HG03520 (cell line): ENCODE results near the gene HDHD3.
"Not testable (repeated sequence)": the region's sequence is repeated elsewhere in the genome, so short reads cannot be mapped to it uniquely, and the experiment has no call there.

Experiments
- ATAC-seq: cut with Tn5 transposase; IDR thresholded peaks from one replicate; pipeline ENCODE4 v1.9.1; 2021; ENCODE audit warnings: mild to moderate bottlenecking, moderate library complexity; ENCODE audit not compliant: unreplicated experiment

The HDHD3 gene

GRCh38 chr9:113390192-113390960 is 13.6 kb upstream of the HDHD3 start:
- no peak for ATAC-seq

GRCh38 chr9:113389451-113389850 is 12.7 kb upstream of the HDHD3 start:
- no peak for ATAC-seq

GRCh38 chr9:113388833-113389232 is 12.0 kb upstream of the HDHD3 start:
- no peak for ATAC-seq

DNA sequence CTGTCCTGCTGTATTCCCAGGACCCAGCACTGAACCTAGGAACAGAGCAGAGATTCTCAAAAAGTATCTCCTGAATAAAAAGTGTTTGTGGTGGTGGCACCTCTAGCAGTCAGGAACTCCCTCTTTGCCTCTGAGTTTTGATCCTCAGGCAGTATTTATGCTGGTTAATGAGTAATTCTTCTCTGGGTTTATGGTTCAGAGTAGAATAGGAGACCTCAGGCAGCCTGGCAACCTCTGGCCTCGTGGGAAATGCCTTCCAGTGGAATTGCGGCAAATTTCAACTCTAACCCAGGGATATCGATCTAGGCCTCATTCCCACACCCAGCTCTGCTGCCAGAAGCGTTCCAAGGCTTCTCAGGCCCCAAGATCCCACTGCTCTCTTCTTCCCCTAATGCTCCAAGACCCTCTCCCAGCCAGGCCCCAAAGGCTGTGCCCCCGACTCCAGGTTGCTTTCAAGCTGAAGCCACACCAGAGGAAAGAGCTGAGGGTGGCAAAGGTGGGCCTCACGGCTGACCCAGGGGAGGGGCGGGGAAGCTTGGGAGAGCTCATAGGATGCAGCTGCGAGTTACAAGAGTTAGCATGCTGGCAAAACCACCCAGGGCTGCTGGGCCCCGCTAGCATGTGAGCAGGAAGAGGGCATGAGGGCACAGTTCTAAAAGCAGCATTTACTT is 10.9 kb upstream of the HDHD3 start:
- no peak for ATAC-seq

GRCh38 chr9:113386571-113387393 is 10.0 kb upstream of the HDHD3 start:
- no peak for ATAC-seq

DNA sequence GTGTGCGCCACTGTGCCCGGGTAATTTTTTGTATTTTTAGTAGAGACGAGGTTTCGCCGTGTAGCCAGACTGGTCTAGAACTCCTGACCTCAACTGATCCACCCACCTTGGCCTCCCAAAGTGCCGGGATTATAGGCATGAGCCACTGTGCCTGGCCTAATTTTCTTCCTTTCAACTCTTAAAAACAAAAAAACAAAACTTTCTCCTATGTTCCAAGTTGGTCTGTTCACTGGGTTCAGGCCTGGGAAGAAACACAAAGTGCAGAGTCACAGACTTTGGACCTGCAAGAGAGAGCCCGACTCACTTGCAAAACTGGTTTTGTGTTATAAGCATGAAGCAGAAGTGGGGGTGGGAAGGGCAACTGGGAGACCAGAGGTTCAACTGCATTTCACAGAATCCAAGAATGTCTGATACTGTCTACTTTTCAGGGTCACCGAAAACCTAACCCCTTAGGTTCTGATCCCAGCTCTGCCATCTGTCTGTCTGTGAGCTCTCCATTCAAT is 5.2 kb upstream of the HDHD3 start:
- ATAC-seq, result no peak

DNA sequence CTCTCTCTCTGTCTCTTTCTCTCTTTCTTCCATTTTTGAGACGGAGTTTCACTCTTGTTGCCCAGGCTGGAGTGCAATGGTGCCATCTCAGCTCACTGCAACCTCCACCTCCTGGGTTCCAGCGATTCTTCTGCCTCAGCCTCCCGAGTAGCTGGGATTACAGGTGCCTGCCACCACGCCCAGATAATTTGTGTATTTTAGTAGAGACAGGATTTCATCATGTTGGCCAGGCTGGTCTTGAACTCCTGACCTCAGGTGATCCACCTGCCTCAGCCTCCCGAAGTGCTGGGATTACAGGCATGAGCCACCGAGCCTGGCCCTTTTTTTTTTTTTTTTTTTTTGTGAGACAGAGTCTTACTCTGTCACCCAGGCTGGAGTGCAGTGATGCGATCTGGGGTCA is 4.7 kb upstream of the HDHD3 start:
- ATAC-seq, result not testable (repeated sequence)

GRCh38 chr9:113380869-113381378 is 4.1 kb upstream of the HDHD3 start:
- ATAC-seq, result peak; percentile 37

DNA sequence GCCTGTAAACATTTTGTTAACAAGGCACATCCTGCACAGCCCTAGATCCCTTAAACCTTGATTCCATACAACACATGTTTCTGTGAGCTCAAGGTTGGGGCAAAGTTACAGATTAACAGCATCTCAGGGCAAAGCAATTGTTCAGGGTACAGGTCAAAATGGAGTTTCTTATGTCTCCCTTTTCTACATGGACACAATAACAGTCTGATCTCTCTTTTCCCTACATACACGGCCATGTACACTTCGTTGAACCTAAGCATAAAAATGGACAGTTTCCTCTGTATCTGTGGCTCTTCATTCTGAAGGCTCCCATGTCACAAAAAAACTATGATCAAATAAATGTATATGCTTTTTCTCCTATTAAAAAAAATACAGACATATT is 3.0 kb upstream of the HDHD3 start:
- ATAC-seq, result not testable (repeated sequence)

- not testable (repeated sequence) for ATAC-seq
Observed at GRCh38 chr9:113379094-113379828, 2.5 kb upstream of the HDHD3 start.

GRCh38 chr9:113375057-113376023 is 1.4 kb downstream of the HDHD3 start:
- no peak for ATAC-seq

GRCh38 chr9:113373676-113374392 is 3.0 kb downstream of the HDHD3 start:
- no peak for ATAC-seq

GRCh38 chr9:113373256-113373655 is 3.5 kb downstream of the HDHD3 start:
- no peak for ATAC-seq

DNA sequence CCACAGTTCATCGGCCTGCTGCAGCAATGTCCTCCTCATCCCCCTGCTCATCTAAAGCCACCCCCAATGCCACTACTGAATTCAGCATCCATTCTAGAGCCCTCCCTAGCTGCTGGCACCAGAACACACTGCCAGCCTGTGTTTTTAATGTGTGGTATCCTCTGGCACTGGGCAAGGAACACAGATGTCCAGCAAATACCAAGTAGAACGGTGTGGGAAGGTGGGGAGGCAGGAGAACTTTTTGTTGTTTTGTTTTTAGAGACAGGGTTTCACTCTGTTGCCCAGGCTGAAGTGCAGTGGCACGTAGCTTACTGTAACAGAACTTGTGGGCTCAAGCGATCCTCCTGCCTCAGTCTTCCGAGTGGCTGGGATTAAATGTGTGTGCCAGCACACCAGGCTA is 4.7 kb downstream of the HDHD3 start:
- ATAC-seq, result no peak

DNA sequence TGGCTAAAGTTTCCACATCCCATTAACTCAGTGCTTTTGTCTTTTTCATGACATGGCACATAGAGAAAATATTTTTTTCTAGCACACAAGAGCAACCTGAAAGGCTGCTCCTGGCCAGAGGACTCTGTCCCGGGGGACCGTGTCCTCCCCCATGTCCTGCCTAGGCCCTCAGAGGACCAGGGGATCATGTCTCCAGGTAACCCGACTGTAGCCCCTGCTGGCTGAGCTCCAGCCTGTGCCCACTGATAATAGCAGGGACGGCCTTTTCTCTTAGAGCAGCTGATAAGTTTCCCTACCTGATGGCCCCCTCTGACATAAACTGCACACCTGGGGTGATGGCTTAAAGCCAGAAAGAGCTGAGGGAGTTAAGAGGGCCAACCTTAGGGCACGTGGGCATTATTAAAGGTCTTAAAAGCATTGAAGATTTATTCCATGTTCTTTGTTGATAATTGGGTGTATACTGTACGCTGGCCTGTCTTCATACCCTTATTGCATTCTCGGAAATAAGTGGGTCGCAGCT is 5.9 kb downstream of the HDHD3 start:
- ATAC-seq, result no peak

- ATAC-seq, result no peak
Observed at GRCh38 chr9:113369855-113370140, 7.0 kb downstream of the HDHD3 start.

GRCh38 chr9:113368982-113369854 is 7.6 kb downstream of the HDHD3 start:
- ATAC-seq, result no peak
